Measurements from ENCODE around the gene GPS1. TPM values are rescaled to one million over a fixed set of nuclear protein-coding genes. Genes with fewer than 3 reads are reported as not detected.
A peak's percentile ranks its signal among the peaks of the same experiment; 100 is the strongest.

GPS1 gene
- total and polyA plus RNA-seq, 2 donors (not counting 1 experiment from before 2014, with no cell fraction given) = 80.5 to 124 TPM

DNA sequence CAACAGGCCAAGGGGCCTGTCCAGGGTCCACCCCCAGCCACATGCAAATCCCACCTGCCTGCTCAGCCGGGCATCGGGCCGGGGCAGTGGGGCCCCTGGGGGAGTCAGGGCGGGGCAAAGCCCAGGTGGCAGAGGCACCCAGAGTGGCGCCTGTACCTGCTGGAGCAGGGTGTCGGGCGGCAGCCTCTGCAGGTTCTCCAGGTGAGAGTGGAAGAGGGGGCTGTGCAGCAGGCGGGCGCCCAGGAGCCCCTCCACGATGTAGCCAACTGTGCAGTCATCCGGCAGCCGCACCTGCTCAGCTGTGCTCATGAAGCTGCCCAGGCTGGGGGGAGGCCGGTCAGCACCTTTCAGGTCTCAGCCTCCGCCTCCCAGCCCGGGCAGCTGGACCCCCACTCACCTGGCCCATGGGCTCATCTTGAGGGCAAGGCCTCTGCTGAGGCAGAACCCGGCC is 2.2 kb upstream of the GPS1 start:
- no peak for DNase-seq
- no peaks in the 10 kb centered on the region for H3K9me3 Mint-ChIP-seq (ENCODE audit: insufficient read depth)

More for the DNA sequence above, 2.2 kb upstream of the GPS1 start:
- Histone ChIP-seq H3K4me2 (replicated peaks; ENCODE audit: low read depth, low read length, poor library complexity, severe bottlenecking) (no peak overlapping the region), H4K20me1 (ENCODE audit: control insufficient read depth, insufficient read depth, low read length, poor library complexity, severe bottlenecking) (peaks cover 19% of the 10 kb centered on the region), H2AFZ (ENCODE audit: insufficient read depth, low read depth, low read length, poor library complexity, severe bottlenecking) (no peak overlapping the region), H3K9ac (ENCODE audit: low read length) (no peak overlapping the region), H3K9me3 (ENCODE audit: control extremely low read depth in 1 of 3, control insufficient read depth in 2 of 3, insufficient read depth in 1 of 3, low read length in 2 of 3) (no peaks in the 10 kb centered on the region), H3K4me1 (ENCODE audit: control insufficient read depth in 2 of 2, insufficient read depth in 2 of 2, low read length in 2 of 2) (peaks cover 20 to 34% of the 10 kb centered on the region in 2 donors), H3K27ac (ENCODE audit: low read length in 2 of 2) (no peak overlapping the region), H3K4me3 (ENCODE audit: control extremely low read depth in 1 of 5, extremely low read depth in 1 of 5, insufficient read depth in 1 of 5, low read depth in 2 of 5, low read length in 4 of 5) (no peak overlapping the region), H3K79me2 (ENCODE audit: control insufficient read depth, insufficient read depth, low read length) (peaks cover 29% of the 10 kb centered on the region), H3K27me3 (replicated peaks in 1 of 4; ENCODE audit: control extremely low read depth in 1 of 4, control insufficient read depth in 3 of 4, insufficient read depth in 4 of 4, low read length in 3 of 4) (no peaks in the 10 kb centered on the region), H3K36me3 (replicated peaks in 1 of 2; ENCODE audit: control extremely low read depth in 1 of 2, control insufficient read depth in 1 of 2, extremely low read depth in 1 of 2, insufficient read depth in 2 of 2, low read length in 1 of 2) (peaks cover 0 to 12% of the 10 kb centered on the region in 2 experiments)
- intact Hi-C loops (cut with micrococcal nuclease) = no loop called here
- Mint-ChIP-seq H3K27me3 (no peaks in the 10 kb centered on the region), H3K4me1 (peaks cover 14% of the 10 kb centered on the region), H3K4me3 (peak overlapping the region; percentile 54), H3K27ac (no peak overlapping the region)
- ChIA-PET POLR2A (interaction anchor here (0.8 kb wide), 1 partner anchor 16 kb away, joined by 3 read pairs; the partner anchor contains the start of gene DUS1L), CTCF (interaction anchor here (1.0 to 1.7 kb wide), 2 partner anchors 12 to 19 kb away, joined by 3 to 6 read pairs; partner anchors contain the start of gene DCXR)
- no peak for TF ChIP-seq EZH2 (IDR thresholded peaks at IDR 0.05; ENCODE audit: borderline replicate concordance, insufficient read depth, low read depth, low read length, poor library complexity, severe bottlenecking)
- TF ChIP-seq, protein P1, sequence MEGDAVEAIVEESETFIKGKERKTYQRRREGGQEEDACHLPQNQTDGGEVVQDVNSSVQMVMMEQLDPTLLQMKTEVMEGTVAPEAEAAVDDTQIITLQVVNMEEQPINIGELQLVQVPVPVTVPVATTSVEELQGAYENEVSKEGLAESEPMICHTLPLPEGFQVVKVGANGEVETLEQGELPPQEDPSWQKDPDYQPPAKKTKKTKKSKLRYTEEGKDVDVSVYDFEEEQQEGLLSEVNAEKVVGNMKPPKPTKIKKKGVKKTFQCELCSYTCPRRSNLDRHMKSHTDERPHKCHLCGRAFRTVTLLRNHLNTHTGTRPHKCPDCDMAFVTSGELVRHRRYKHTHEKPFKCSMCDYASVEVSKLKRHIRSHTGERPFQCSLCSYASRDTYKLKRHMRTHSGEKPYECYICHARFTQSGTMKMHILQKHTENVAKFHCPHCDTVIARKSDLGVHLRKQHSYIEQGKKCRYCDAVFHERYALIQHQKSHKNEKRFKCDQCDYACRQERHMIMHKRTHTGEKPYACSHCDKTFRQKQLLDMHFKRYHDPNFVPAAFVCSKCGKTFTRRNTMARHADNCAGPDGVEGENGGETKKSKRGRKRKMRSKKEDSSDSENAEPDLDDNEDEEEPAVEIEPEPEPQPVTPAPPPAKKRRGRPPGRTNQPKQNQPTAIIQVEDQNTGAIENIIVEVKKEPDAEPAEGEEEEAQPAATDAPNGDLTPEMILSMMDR (IDR thresholded peaks at IDR 0.05) = no peak
- 89% methylated on average over 15 of the region's 16 CpGs for WGBS (ENCODE audit: insufficient coverage)
- ATAC-seq (ENCODE audit: low read depth) = no peak
